ENCODE measurements around the gene LGI2. TPM values are rescaled to one million over a fixed set of nuclear protein-coding genes. Genes with fewer than 3 reads are reported as not detected.

Gene LGI2
- polyA plus RNA-seq, 1 donor (not counting 4 experiments of a cell fraction or from before 2014, with no cell fraction given) = 0.69 TPM

- Histone ChIP-seq H3K27me3 (ENCODE audit: control insufficient read depth, extremely low read depth, insufficient read depth, low read length) (peaks cover 3% of the 10 kb centered on the region), H3K4me3 (ENCODE audit: control insufficient read depth in 2 of 3, extremely low read depth in 1 of 3, insufficient read depth in 2 of 3, low read depth in 1 of 3, low read length in 3 of 3) (no peak overlapping the region), H3K36me3 (ENCODE audit: control insufficient read depth in 2 of 2, extremely low read depth in 1 of 2, insufficient read depth in 2 of 2, low read length in 2 of 2) (no peaks in the 10 kb centered on the region), H3K9ac (ENCODE audit: control insufficient read depth, extremely low read depth, insufficient read depth, low read length) (no peak overlapping the region), H3K79me2 (ENCODE audit: control insufficient read depth, insufficient read depth, low read length) (no peaks in the 10 kb centered on the region), H3K4me2 (ENCODE audit: control insufficient read depth, extremely low read depth, insufficient read depth, low read depth, low read length) (no peak overlapping the region), H3K9me3 (ENCODE audit: control insufficient read depth, low read depth, low read length) (no peaks in the 10 kb centered on the region), H3K4me1 (ENCODE audit: control insufficient read depth, extremely low read depth, insufficient read depth, low read length) (peaks cover 4% of the 10 kb centered on the region), H3K27ac (ENCODE audit: control insufficient read depth, insufficient read depth, low read length) (no peak overlapping the region), H2AFZ (ENCODE audit: control insufficient read depth, low read length) (no peak overlapping the region), H4K20me1 (ENCODE audit: control insufficient read depth, extremely low read depth, insufficient read depth, low read length) (no peaks in the 10 kb centered on the region), H3K9me1 (ENCODE audit: control insufficient read depth, extremely low read depth, insufficient read depth, low read length) (no peaks in the 10 kb centered on the region)
- dilution Hi-C loops (cut with MboI; ENCODE audit: extremely low pct_ligation_motif_present, low sequenced_read_pairs) = no loop called here
- no peak for TF ChIP-seq EZH2 (IDR thresholded peaks at IDR 0.05; ENCODE audit: low read length)
- no peak for TF ChIP-seq CTCF (optimal IDR thresholded peaks at IDR 0.05 in 1 of 3, IDR thresholded peaks at IDR 0.05 in 1 of 3, conservative IDR thresholded peaks at IDR 0.05 in 1 of 3; ENCODE audit: extremely low read depth in 1 of 3, insufficient read depth in 2 of 3, low read length in 3 of 3)
- no peak for FAIRE-seq
- no peak for DNase-seq (ENCODE audit: low read depth, low spot score)
Measured at GRCh38 chr4:24970635-24971034, 60.1 kb downstream of the LGI2 start.

GRCh38 chr4:24970191-24970590, 60.6 kb downstream of the LGI2 start:
- no peaks in the 10 kb centered on the region for H3K27me3 ChIP-seq (ENCODE audit: control insufficient read depth, extremely low read depth, insufficient read depth, low read length)
- H2AFZ ChIP-seq (ENCODE audit: control insufficient read depth, low read length) = no peak overlapping the region
- H3K4me2 ChIP-seq (ENCODE audit: control insufficient read depth, extremely low read depth, insufficient read depth, low read depth, low read length) = no peak overlapping the region
- TF ChIP-seq EZH2 (IDR thresholded peaks at IDR 0.05; ENCODE audit: low read length) = no peak
- TF ChIP-seq CTCF (optimal IDR thresholded peaks at IDR 0.05 in 1 of 3, IDR thresholded peaks at IDR 0.05 in 1 of 3, conservative IDR thresholded peaks at IDR 0.05 in 1 of 3; ENCODE audit: extremely low read depth in 1 of 3, insufficient read depth in 2 of 3, low read length in 3 of 3) = no peak
- H3K4me3 ChIP-seq (ENCODE audit: control insufficient read depth in 2 of 3, extremely low read depth in 1 of 3, insufficient read depth in 2 of 3, low read depth in 1 of 3, low read length in 3 of 3) = no peak overlapping the region
- no peaks in the 10 kb centered on the region for H3K36me3 ChIP-seq (ENCODE audit: control insufficient read depth in 2 of 2, extremely low read depth in 1 of 2, insufficient read depth in 2 of 2, low read length in 2 of 2)
- H3K9me1 ChIP-seq (ENCODE audit: control insufficient read depth, extremely low read depth, insufficient read depth, low read length) = no peaks in the 10 kb centered on the region
- FAIRE-seq (no peak), DNase-seq (ENCODE audit: low read depth, low spot score) (no peak)
- H3K27ac ChIP-seq (ENCODE audit: control insufficient read depth, insufficient read depth, low read length) = no peak overlapping the region
- H3K79me2 ChIP-seq (ENCODE audit: control insufficient read depth, insufficient read depth, low read length) = no peaks in the 10 kb centered on the region
- no peaks in the 10 kb centered on the region for H3K9me3 ChIP-seq (ENCODE audit: control insufficient read depth, low read depth, low read length)
- dilution Hi-C loops (cut with MboI; ENCODE audit: extremely low pct_ligation_motif_present, low sequenced_read_pairs) = no loop called here
- H3K9ac ChIP-seq (ENCODE audit: control insufficient read depth, extremely low read depth, insufficient read depth, low read length) = no peak overlapping the region
- H3K4me1 ChIP-seq (ENCODE audit: control insufficient read depth, extremely low read depth, insufficient read depth, low read length) = peaks cover 4% of the 10 kb centered on the region
- no peaks in the 10 kb centered on the region for H4K20me1 ChIP-seq (ENCODE audit: control insufficient read depth, extremely low read depth, insufficient read depth, low read length)
